ENCODE data around the gene ITIH5. TPM values are rescaled to one million over a fixed set of nuclear protein-coding genes. Genes with fewer than 3 reads are reported as not detected.

ITIH5 gene
- total and polyA plus RNA-seq, 2 of the 8 experiments (the other 6 are each of a cell fraction or from before 2014, with no cell fraction given), result 5.8 to 7.6 TPM

DNA sequence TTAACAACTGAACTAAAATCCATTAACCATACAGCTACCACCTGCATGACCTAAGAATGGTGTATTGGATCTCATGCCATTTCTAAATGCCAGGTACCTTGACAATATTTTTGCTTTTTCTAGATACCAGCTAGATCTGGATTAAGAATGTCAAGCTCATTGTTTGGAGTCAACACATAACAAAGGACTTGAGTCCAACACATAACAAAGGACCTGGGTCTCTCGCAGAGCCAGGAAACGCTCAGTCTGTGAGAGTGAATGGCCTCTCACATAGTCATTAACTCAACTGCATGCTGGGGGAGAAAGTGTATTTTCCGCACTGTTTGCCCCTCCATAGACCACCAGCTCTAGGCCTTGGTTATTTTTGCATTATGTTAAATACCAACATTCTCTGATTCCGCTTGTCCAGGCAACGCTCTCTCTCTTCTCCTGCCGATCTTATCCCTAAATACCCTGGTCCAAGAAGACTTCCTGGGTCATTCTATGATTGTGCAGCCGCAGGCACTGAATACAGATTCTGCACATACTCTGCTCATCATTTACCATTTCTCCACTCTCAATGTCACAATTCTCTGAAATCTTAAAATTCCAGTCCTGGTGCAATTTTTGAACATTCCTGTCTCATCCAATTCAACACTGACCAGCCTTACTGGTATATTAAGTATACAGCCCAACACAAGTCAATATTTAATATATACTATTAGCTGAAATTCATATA lies 31.2 kb downstream of the ITIH5 start:
- DNase-seq (ENCODE audit: low read depth in 1 of 2, low spot score in 2 of 2), result peak in 1 of 2 experiments; percentile 41
- TF ChIP-seq SP1 (IDR thresholded peaks at IDR 0.05; ENCODE audit: low read depth, low read length) (peak; percentile 43), BCL11A (IDR thresholded peaks at IDR 0.05; ENCODE audit: low read depth in 2 of 2, low read length in 2 of 2) (no peak), EP300 (IDR thresholded peaks at IDR 0.05; ENCODE audit: borderline replicate concordance in 1 of 2, low read depth in 2 of 2, low read length in 2 of 2) (0 out of 3 replicates have a peak, but pooled peaks of 1 of the 2 experiments have one; percentile 35), NANOG (IDR thresholded peaks at IDR 0.05; ENCODE audit: insufficient read depth, low read depth, low read length, poor library complexity, severe bottlenecking) (peak; percentile 68), TAF7 (optimal IDR thresholded peaks at IDR 0.05; ENCODE audit: borderline replicate concordance, low read depth, low read length) (no peak), CBX8 (IDR thresholded peaks at IDR 0.05; ENCODE audit: borderline replicate concordance, low read depth, low read length) (no peak), FOSL1 (IDR thresholded peaks at IDR 0.05; ENCODE audit: insufficient read depth, low read depth, low read length) (no peak)
- H2BK12ac ChIP-seq (ENCODE audit: low read depth, low read length), result peak overlapping the region; percentile 97
- FAIRE-seq, result peak; percentile 99
- H3K4me2 ChIP-seq (ENCODE audit: insufficient read depth in 1 of 2, low read depth in 2 of 2, low read length in 2 of 2), result peak overlapping the region; percentile 50 to 62
- peak overlapping the region; percentile 61 for H4K91ac ChIP-seq (replicated peaks; ENCODE audit: insufficient read length, low read length)
- peak overlapping the region in 2 of 4 experiments; percentile 11 to 25; a peak in 2 of 8 replicates for H3K4me3 ChIP-seq (ENCODE audit: extremely low read depth in 1 of 4, insufficient read depth in 2 of 4, low read depth in 3 of 4, low read length in 4 of 4)
- CTCF ChIA-PET (ENCODE audit: partially characterized antibody), result interaction anchor here (0.5 to 8.4 kb wide), 8 partner anchors 13 to 205 kb away, joined by 3 to 44 read pairs (median 6); partner anchors contain the start of gene ITIH5
- H3K27me3 ChIP-seq (replicated peaks in 1 of 4; ENCODE audit: control insufficient read depth in 3 of 4, extremely low read depth in 1 of 4, insufficient read depth in 3 of 4, low read length in 3 of 4), result no peaks in the 10 kb centered on the region
- peak overlapping the region; percentile 73; the same call in 1 of the 2 replicates for H2BK15ac ChIP-seq (ENCODE audit: low read length)
- peaks cover 0 to 14% (median 9%) of the 10 kb centered on the region in 4 experiments; a peak in 5 of 7 replicates for H3K4me1 ChIP-seq (replicated peaks in 1 of 4; ENCODE audit: control insufficient read depth in 3 of 4, insufficient read depth in 4 of 4, low read length in 3 of 4)
- no peak overlapping the region; a peak in 1 of 7 replicates for H3K9ac ChIP-seq (replicated peaks in 1 of 4; ENCODE audit: extremely low read depth in 1 of 4, low read depth in 3 of 4, low read length in 3 of 4)
- H3K36me3 ChIP-seq (ENCODE audit: control insufficient read depth in 2 of 4, insufficient read depth in 4 of 4, low read length in 3 of 4), result no peaks in the 10 kb centered on the region; a peak in 2 of 8 replicates
- H2BK120ac ChIP-seq (replicated peaks; ENCODE audit: low read depth, low read length), result peak overlapping the region; percentile 47
- H3K4ac ChIP-seq (replicated peaks; ENCODE audit: insufficient read length, low read depth, low read length), result no peak overlapping the region
- no peak overlapping the region for H3K56ac ChIP-seq (replicated peaks; ENCODE audit: insufficient read length, low read depth, low read length)
- no peak overlapping the region for H4K8ac ChIP-seq (ENCODE audit: extremely low read depth, insufficient read depth, low read length)
- H2AFZ ChIP-seq (ENCODE audit: low read length), result no peak overlapping the region
- H4K5ac ChIP-seq (ENCODE audit: insufficient read length, low read depth, low read length), result no peak overlapping the region
- peak overlapping the region; percentile 34 for H3K18ac ChIP-seq (ENCODE audit: extremely low read depth, low read length)
- H2AK5ac ChIP-seq (ENCODE audit: low read depth, low read length), result peak overlapping the region; percentile 84; the same call in 1 of the 2 replicates
- H3K23me2 ChIP-seq (ENCODE audit: low read depth, low read length), result no peaks in the 10 kb centered on the region
- H2BK5ac ChIP-seq (ENCODE audit: low read depth, low read length), result peak overlapping the region; percentile 84
- peaks cover 0 to 2% of the 10 kb centered on the region in 2 experiments; a peak in 1 of 4 replicates for H3K9me3 ChIP-seq (ENCODE audit: insufficient read depth in 2 of 2, low read depth in 1 of 2, low read length in 1 of 2)
- H2BK20ac ChIP-seq (ENCODE audit: low read length), result peak overlapping the region; percentile 90; the same call in 1 of the 2 replicates
- H3K27ac ChIP-seq (ENCODE audit: low read depth, low read length), result peak overlapping the region; percentile 51
- WGBS, 2 experiments (ENCODE audit: extremely low coverage in 1 of 2, insufficient coverage in 1 of 2, insufficient read length in 1 of 2, insufficient replicate concordance in 2 of 2, low coverage in 1 of 2, low lambda C conversion rate in 2 of 2, missing lambda C conversion rate in 1 of 2), result 31% methylated on average over 7 of the region's 7 CpGs; no CpG with 5 or more reads in 1 of the 2 experiments
- no peak overlapping the region for H3K14ac ChIP-seq (ENCODE audit: insufficient read length)
- no peaks in the 10 kb centered on the region for H4K20me1 ChIP-seq (replicated peaks in 1 of 2; ENCODE audit: control insufficient read depth in 1 of 2, insufficient read depth in 2 of 2, low read length in 2 of 2)
- POLR2A ChIA-PET (ENCODE audit: partially characterized antibody), result interaction anchor here (0.7 to 1.1 kb wide), 5 partner anchors 10 to 177 kb away, joined by 3 read pairs; no protein-coding TSS in a partner anchor
- H3K79me2 ChIP-seq (ENCODE audit: control insufficient read depth in 1 of 2, insufficient read depth in 2 of 2, low read length in 2 of 2), result no peaks in the 10 kb centered on the region
- H3K79me1 ChIP-seq (ENCODE audit: low read depth, low read length), result no peaks in the 10 kb centered on the region
- H3K23ac ChIP-seq (ENCODE audit: insufficient read length), result no peak overlapping the region

All from H1 (cell line).